C4-2B (cell line): Measurements from ENCODE around the gene GJA9.

Source experiments
- H3K27ac ChIP-seq: fragments of 450-650 bp; 2 replicates; pipeline ENCODE4 v1.5.1; 2017
- ZFX ChIP-seq: fragments of 450-650 bp; IDR thresholded peaks from 2 replicates; pipeline ENCODE4 v1.6.1; 2017
- TF ChIP-seq, protein P1 (sequence below): fragments of 450-650 bp; conservative IDR thresholded peaks from 2 replicates; pipeline ENCODE4 v1.5.1; 2017; ENCODE audit warnings: mild to moderate bottlenecking

Gene GJA9

DNA sequence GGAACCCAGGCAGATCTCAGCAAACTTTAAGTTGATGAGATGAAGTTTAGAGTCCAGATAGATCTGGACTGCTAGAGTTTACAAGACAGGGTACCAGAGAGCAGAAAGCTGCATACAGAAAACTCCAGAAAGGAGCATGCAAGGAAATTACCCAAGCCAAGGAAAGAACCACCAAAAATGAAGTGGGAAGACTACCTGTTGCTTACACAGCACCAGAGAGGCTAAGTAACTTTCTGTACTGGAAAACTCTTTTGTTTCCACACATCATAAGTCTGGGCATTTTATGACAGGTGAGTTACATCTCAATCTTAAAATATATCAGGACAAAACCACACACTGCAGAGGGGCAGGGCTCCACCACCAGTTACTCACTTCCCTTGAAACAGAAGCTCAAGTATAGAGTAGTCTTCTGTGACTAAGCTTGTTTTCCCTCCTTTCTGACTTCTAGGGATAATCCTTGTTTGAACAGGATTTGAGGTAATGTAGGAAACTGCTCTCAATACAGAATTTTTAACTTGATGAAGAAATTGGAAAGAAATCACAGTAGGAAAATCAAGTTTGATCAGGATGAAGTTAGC is 17.4 kb upstream of the GJA9 start:
- no peak overlapping the region for H3K27ac ChIP-seq
- no peak for TF ChIP-seq ZFX
- TF ChIP-seq, protein P1, sequence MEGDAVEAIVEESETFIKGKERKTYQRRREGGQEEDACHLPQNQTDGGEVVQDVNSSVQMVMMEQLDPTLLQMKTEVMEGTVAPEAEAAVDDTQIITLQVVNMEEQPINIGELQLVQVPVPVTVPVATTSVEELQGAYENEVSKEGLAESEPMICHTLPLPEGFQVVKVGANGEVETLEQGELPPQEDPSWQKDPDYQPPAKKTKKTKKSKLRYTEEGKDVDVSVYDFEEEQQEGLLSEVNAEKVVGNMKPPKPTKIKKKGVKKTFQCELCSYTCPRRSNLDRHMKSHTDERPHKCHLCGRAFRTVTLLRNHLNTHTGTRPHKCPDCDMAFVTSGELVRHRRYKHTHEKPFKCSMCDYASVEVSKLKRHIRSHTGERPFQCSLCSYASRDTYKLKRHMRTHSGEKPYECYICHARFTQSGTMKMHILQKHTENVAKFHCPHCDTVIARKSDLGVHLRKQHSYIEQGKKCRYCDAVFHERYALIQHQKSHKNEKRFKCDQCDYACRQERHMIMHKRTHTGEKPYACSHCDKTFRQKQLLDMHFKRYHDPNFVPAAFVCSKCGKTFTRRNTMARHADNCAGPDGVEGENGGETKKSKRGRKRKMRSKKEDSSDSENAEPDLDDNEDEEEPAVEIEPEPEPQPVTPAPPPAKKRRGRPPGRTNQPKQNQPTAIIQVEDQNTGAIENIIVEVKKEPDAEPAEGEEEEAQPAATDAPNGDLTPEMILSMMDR = no peak

DNA sequence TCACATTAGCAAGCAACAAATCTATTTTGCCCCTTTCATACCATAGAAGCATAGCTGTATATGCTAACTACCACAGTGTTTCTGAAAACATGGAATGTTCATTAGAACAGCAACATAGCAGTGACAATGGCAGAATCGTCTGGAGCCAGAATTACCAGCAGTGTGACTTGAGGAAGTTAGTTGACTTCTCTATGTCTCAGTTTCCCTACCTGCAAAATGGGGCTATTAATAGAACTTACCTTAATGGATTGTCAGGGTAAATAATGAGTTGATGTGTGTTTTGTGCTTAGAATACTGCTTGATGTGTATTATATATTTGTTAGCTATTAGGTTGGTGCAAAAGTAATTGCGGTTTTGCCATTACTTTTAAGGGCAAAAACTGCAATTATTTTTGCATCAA is 14.8 kb upstream of the GJA9 start:
- no peak overlapping the region for H3K27ac ChIP-seq
- TF ChIP-seq, protein P1 = no peak
- TF ChIP-seq ZFX = no peak

DNA sequence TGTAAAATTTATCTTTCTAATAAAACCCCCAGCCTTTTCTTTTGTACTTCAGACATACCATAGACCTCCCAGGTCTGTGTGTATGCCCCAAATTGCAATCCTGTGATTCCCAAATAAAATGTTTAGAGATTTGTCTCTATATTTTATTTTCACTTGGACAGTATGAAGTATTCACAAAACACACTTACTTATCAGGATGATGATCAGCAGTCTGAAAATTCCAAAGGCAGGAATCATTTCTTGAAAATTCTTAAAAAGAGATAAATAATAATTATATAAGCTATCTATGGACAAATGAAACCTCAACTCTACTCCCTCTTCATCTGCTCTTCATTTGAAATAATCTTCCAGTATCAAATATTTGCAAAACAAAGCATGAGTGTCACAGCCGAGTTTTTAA is 11.6 kb upstream of the GJA9 start:
- no peak overlapping the region for H3K27ac ChIP-seq
- TF ChIP-seq ZFX = no peak
- TF ChIP-seq, protein P1 = no peak

DNA sequence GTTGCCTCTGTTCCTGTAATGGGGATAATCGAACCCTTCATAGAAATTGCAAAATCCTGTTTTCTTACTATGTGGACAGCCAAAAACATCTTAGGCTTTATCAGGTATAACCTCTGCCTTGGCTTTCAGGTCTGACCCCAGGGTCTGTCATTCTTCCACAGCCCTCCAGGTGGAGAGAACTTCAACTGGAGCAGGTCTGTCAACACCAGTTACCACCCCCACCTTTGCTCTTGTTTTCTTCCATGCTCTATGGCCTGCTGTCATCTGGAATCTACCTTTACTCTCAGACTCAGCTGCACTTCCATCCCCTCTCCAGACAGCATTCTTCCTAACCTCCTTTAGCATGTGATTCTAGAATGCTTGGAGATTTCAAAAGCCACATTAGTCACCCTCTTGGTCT is 10.4 kb upstream of the GJA9 start:
- TF ChIP-seq, protein P1 = no peak; the same call in 1 of the 2 replicates
- TF ChIP-seq ZFX = no peak
- no peak overlapping the region for H3K27ac ChIP-seq

DNA sequence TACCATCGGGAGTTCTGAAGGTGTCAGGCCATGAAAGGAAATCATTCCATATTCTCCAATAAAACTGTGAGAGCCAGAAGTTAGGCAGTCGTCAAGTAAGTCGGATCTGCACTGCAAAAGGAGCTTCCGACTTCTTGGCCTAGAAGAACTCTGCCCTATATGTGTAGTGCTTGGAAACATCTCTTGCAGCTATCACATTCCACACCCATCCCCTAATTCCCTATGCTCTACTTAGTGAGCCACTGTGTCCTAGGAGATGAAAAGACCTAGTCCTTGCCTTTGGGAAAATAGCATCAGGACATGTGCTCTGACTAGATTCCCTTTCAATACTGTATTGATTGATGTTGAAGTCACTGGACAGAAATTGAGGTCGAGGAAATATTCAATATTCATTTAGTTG is 8.2 kb upstream of the GJA9 start:
- no peak overlapping the region for H3K27ac ChIP-seq
- no peak for TF ChIP-seq ZFX

DNA sequence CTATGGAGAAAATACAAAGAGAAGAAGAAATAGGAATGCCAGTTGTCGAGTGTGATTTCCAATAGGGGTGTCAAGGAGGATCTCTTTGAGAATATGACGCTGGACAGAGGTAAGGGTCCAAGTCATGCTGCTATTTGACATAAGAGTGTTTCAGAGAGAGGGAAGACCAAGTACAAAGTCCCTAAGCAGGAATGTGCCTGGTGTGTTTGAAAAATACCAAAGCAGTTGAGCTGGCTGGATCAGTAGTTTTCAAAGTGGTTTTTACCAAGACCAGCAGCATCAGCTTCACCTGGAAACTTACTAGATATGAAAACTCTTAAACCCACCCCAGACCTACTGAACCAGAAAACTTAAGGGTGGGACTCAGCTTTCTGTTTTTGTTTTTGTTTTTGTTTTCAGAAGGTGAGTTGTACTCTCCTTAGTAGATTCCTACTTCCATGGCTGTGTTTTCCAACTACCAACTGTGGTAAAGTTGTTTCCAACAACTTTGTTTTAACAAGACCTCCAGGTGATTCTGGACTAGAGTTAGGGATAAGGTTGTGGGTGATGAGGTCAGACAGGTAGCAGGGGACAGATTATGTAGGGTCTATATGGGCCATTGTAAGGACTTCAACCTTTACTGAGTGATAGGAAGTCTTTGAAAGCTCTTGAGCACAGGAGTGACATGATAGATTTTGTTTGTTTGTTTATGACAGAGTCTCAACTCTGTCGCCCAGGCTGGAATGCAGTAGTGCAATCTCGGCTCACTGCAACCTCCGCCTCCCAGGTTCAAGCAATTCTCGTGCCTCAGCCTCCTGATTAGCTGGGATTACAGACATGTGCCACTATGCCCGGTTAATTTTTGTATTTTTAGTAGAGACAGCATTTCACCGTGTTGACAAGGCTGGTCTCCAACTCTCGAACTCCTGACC is 7.3 kb upstream of the GJA9 start:
- H3K27ac ChIP-seq = no peak overlapping the region
- TF ChIP-seq, protein P1 = no peak
- no peak for TF ChIP-seq ZFX

DNA sequence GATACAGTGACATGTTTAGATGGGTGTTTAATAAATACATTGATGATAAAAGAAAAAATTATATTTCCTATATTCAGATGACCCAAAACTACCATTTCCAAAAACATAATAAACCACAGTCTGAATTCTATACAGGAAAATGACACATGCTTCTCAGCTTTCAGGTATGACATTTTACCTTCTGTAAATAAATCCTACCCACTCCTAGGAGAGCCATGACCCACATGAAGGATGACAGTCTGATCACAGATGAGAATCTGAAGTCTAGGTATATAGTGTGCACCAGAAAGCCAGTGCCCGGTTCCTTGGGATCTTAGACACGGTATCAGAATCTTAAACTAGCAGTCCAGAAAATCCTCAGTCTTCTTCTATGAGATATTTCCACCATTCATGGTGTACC is 3.7 kb upstream of the GJA9 start:
- TF ChIP-seq, protein P1 = no peak
- TF ChIP-seq ZFX = no peak
- no peak overlapping the region for H3K27ac ChIP-seq

DNA sequence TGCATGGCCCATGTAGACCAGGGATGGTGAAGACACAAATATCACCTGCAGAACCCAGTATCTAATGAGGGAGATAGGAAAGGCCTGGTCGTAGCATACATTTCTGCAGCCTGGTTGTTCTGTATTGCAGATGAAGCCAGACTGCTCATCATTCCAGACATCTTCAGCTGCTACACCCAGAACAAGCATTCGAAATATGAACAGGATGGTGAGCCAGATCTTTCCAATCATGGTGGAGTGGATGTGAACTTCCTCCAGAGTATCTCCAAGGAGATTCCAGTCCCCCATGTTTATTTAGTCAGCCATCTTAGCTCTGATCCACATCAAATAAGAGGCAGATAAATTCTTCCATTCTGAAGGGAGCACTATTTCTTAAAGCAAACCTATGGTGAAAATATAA is 5.6 kb downstream of the GJA9 start:
- H3K27ac ChIP-seq = no peak overlapping the region
- TF ChIP-seq, protein P1 = no peak
- no peak for TF ChIP-seq ZFX
